Omental fat pad (tissue), 4 donors: ENCODE data around the gene ATP1A2. TPM values are rescaled to one million over a fixed set of nuclear protein-coding genes. Genes with fewer than 3 reads are reported as not detected.
A peak's percentile ranks its signal among the peaks of the same experiment; 100 is the strongest.

Experiments used
- ATAC-seq: fragments of 150-250 bp; one replicate; pipeline ENCODE4 v1.9.1; 2016; ENCODE audit warnings: mild to moderate bottlenecking, moderate library complexity; ENCODE audit not compliant: low FRiP score
- DNase-seq: peaks from one replicate; pipeline ENCODE4 v3.0.0-alpha.2; 2019; ENCODE audit warnings: low spot score
- CTCF ChIP-seq, 3 donors: fragments of 450-650 bp; IDR thresholded peaks; one replicate each; pipeline ENCODE4 v1.5.1; 2016 to 2017; ENCODE audit warnings: antibody characterized with exemption in 3 of 3, mild to moderate bottlenecking in 3 of 3, moderate library complexity in 2 of 3
- total RNA-seq, 4 donors: library from RNA; depleted of rRNA; stranded (reverse); fragments of >200 nt; gene quantifications; one replicate each; pipeline ENCODE4 v1.1.0, GENCODE V29; 2016

The ATP1A2 gene
- total RNA-seq, 4 donors from 2014 or later = 45.5 to 91.1 (median 76.3) TPM

- DNase-seq = no peak
- no peak for TF ChIP-seq CTCF (IDR thresholded peaks at IDR 0.05)
- ATAC-seq = no peak
These were observed 21.8 kb upstream of the ATP1A2 start for GRCh38 chr1:160093624-160094290.

GRCh38 chr1:160094291-160094625 lies 21.3 kb upstream of the ATP1A2 start:
- no peak for TF ChIP-seq CTCF (IDR thresholded peaks at IDR 0.05)
- no peak for ATAC-seq
- no peak for DNase-seq

GRCh38 chr1:160094806-160095205 lies 20.8 kb upstream of the ATP1A2 start:
- no peak for ATAC-seq
- DNase-seq = no peak

GRCh38 chr1:160095382-160096105 lies 20.0 kb upstream of the ATP1A2 start:
- ATAC-seq (no peak), DNase-seq (no peak)
- no peak for TF ChIP-seq CTCF (IDR thresholded peaks at IDR 0.05)

More at GRCh38 chr1:160094806-160095205, 20.8 kb upstream of the ATP1A2 start:
- no peak for TF ChIP-seq CTCF (IDR thresholded peaks at IDR 0.05)

- ATAC-seq (peak; percentile 17), DNase-seq (no peak)
These were observed 19.1 kb upstream of the ATP1A2 start for GRCh38 chr1:160096274-160097116.

More at GRCh38 chr1:160096274-160097116, 19.1 kb upstream of the ATP1A2 start:
- no peak for TF ChIP-seq CTCF (IDR thresholded peaks at IDR 0.05)
